HG03571 (cell line): Measurements from ENCODE around the gene FAM131C.
"Not testable (repeated sequence)": the region's sequence is repeated elsewhere in the genome, so short reads cannot be mapped to it uniquely, and the experiment has no call there.

ENCODE experiments used
- ATAC-seq: cut with Tn5 transposase; IDR thresholded peaks from one replicate; pipeline ENCODE4 v1.9.1; 2021; ENCODE audit not compliant: unreplicated experiment

FAM131C gene

GRCh38 chr1:16041200-16041599 lies 32.3 kb downstream of the FAM131C start:
- no peak for ATAC-seq

GRCh38 chr1:16039871-16040270 lies 33.6 kb downstream of the FAM131C start:
- not testable (repeated sequence) for ATAC-seq

GRCh38 chr1:16038620-16038912 lies 34.9 kb downstream of the FAM131C start:
- no peak for ATAC-seq

GRCh38 chr1:16036461-16036860 lies 37.0 kb downstream of the FAM131C start:
- not testable (repeated sequence) for ATAC-seq

GRCh38 chr1:16033103-16033632 lies 40.3 kb downstream of the FAM131C start:
- ATAC-seq: not testable (repeated sequence)

- no peak for ATAC-seq
Observed at GRCh38 chr1:16032388-16033102, 40.9 kb downstream of the FAM131C start.

GRCh38 chr1:16031551-16031950 lies 41.9 kb downstream of the FAM131C start:
- ATAC-seq: no peak

- no peak for ATAC-seq
Observed at GRCh38 chr1:16029288-16029687, 44.2 kb downstream of the FAM131C start.

GRCh38 chr1:16029003-16029268 lies 44.5 kb downstream of the FAM131C start:
- ATAC-seq: not testable (repeated sequence)

- no peak for ATAC-seq
Observed at GRCh38 chr1:16028237-16029002, 45.0 kb downstream of the FAM131C start.

- no peak for ATAC-seq
Observed at GRCh38 chr1:16026723-16027484, 46.5 kb downstream of the FAM131C start.

- ATAC-seq: not testable (repeated sequence)
Observed at GRCh38 chr1:16026302-16026701, 47.1 kb downstream of the FAM131C start.

- ATAC-seq: no peak
Observed at GRCh38 chr1:16023050-16023653, 50.3 kb downstream of the FAM131C start.

GRCh38 chr1:16022393-16022792 lies 51.1 kb downstream of the FAM131C start:
- no peak for ATAC-seq

- no peak for ATAC-seq
Observed at GRCh38 chr1:16021681-16022080, 51.8 kb downstream of the FAM131C start, which contains the start of gene CLCNKA. Gene CLCNKA (plus strand): TSS chr1:16022036. CDS start chr1:16022620, 584 bp downstream.

GRCh38 chr1:16020878-16021277 lies 52.6 kb downstream of the FAM131C start:
- not testable (repeated sequence) for ATAC-seq

GRCh38 chr1:16020325-16020724 lies 53.1 kb downstream of the FAM131C start:
- ATAC-seq: no peak

GRCh38 chr1:16019644-16020277 lies 53.7 kb downstream of the FAM131C start:
- ATAC-seq: no peak

GRCh38 chr1:16018749-16019643 lies 54.5 kb downstream of the FAM131C start:
- ATAC-seq: no peak

GRCh38 chr1:16018308-16018707 lies 55.1 kb downstream of the FAM131C start:
- no peak for ATAC-seq
